AG04450 (cell line): ENCODE results near the gene CDK16. TPM values are rescaled to one million over a fixed set of nuclear protein-coding genes. Genes with fewer than 3 reads are reported as not detected.

Experiments
- CTCF ChIA-PET: fragments of 300-600, 350-600 bp; formaldehyde crosslinking; extraction: SDS; loops from one replicate; lab custom pipeline; 2022; ENCODE audit warnings: antibody characterized with exemption, inconsistent platforms; lab: Charles Lee
- POLR2A ChIA-PET: fragments of 350-600 bp; formaldehyde crosslinking; extraction: SDS; loops from one replicate; lab custom pipeline; 2021; ENCODE audit warnings: antibody characterized with exemption, inconsistent platforms; lab: Yijun Ruan, JAX
- DNase-seq: peaks from one replicate; pipeline ENCODE4 v3.0.0-alpha.2; 2011; ENCODE audit warnings: low read depth, low spot score
- H3K27ac ChIP-seq: one replicate; pipeline ENCODE4 v1.5.1; 2012; ENCODE audit warnings: low read depth, low read length, control low read depth
- H3K27me3 ChIP-seq: one replicate; pipeline ENCODE4 v1.6.0; 2012; ENCODE audit warnings: low read length; ENCODE audit not compliant: control insufficient read depth, insufficient read depth
- H3K4me3 ChIP-seq: 2 replicates; pipeline ENCODE4 v1.5.1; 2011; ENCODE audit warnings: mild to moderate bottlenecking, low read depth, low read length, control low read depth
- H3K9me3 ChIP-seq: 2 replicates; pipeline ENCODE4 v1.5.1; 2012; ENCODE audit warnings: low read length; ENCODE audit not compliant: control insufficient read depth, insufficient read depth
- polyA plus RNA-seq: library from polyadenylated mRNA; depleted of rRNA; stranded (reverse); fragments of >200 nt; gene quantifications from 2 replicates; pipeline ENCODE4 v1.2.3, GENCODE V29; 2011
- TF ChIP-seq, protein P1 (sequence below): IDR thresholded peaks from 2 replicates; pipeline ENCODE4 v1.5.1; 2011; ENCODE audit warnings: low read depth, low read length, control low read depth, inconsistent platforms

The CDK16 gene
- polyA plus RNA-seq, 1 experiment: 89.9 TPM

DNA sequence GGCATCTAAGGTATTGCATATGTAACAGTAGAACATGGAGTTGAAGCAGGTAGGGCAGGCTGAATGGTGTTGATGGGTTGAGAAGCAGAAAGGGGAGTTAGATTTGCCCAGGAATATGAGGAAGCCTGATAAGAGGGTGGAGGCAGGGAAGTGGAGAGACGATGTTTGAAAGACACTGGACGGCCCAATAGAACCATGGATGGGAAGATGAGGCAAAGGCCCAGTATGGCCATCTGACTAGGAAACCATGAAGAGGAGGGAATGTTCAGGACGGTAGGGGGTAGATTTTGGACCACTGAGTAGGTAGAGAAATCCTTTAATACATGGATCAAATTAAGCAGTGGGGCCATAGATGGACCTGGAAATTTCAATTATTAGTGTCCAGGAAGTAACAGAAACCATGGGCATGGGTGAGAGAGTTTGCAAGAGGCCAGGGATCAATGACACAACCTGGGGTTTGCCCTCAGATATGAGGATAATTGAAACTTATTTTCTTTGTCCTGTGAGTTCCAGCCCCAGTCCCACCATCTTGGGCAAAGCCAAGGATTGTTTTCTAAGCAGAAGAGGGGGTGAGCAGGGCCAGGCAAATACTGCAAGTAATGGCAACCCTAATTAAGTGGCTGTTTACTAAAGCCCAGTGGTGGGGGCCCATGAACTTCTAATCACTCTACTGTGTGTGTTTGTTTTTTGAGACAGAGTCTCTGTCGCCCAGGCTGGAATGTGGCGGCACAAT is 11.8 kb downstream of the CDK16 start:
- Histone ChIP-seq H3K27me3 (no peaks in the 10 kb centered on the region), H3K9me3 (no peaks in the 10 kb centered on the region), H3K4me3 (no peak overlapping the region), H3K27ac (no peak overlapping the region)
- TF ChIP-seq, protein P1, sequence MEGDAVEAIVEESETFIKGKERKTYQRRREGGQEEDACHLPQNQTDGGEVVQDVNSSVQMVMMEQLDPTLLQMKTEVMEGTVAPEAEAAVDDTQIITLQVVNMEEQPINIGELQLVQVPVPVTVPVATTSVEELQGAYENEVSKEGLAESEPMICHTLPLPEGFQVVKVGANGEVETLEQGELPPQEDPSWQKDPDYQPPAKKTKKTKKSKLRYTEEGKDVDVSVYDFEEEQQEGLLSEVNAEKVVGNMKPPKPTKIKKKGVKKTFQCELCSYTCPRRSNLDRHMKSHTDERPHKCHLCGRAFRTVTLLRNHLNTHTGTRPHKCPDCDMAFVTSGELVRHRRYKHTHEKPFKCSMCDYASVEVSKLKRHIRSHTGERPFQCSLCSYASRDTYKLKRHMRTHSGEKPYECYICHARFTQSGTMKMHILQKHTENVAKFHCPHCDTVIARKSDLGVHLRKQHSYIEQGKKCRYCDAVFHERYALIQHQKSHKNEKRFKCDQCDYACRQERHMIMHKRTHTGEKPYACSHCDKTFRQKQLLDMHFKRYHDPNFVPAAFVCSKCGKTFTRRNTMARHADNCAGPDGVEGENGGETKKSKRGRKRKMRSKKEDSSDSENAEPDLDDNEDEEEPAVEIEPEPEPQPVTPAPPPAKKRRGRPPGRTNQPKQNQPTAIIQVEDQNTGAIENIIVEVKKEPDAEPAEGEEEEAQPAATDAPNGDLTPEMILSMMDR: no peak
- no peak for DNase-seq
- POLR2A ChIA-PET: no interaction called here
- CTCF ChIA-PET: no interaction called here

DNA sequence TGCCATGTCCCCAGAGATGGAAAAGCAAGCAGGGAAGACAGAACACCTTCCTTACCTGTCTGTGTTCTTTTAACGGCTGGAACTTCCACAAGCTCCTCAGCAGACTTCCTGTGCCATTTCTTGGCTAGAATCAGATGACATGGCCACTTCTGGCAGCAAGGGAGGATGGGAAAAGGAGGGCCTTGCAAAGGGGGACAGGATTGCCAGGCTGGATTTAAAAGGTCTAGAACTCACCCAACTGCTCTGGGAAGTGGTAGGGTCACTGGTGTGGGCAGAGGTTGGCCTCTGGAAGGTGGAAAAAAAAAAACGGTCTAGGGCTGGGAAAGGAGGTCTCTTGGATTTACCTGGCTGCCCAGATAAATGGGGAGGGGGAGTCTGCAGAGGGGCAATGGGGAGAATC is 12.7 kb downstream of the CDK16 start:
- Histone ChIP-seq H3K9me3 (no peaks in the 10 kb centered on the region), H3K27ac (no peak overlapping the region), H3K4me3 (no peak overlapping the region), H3K27me3 (no peaks in the 10 kb centered on the region)
- POLR2A ChIA-PET: no interaction called here
- TF ChIP-seq, protein P1: no peak
- CTCF ChIA-PET: interaction anchor here (0.7 kb wide), 1 partner anchor 154 kb away, joined by 3 read pairs; no protein-coding TSS in a partner anchor
- no peak for DNase-seq

GRCh38 chrX:47232197-47232802 is 13.8 kb downstream of the CDK16 start:
- Histone ChIP-seq H3K27me3 (no peaks in the 10 kb centered on the region), H3K9me3 (no peaks in the 10 kb centered on the region), H3K27ac (peak overlapping the region; percentile 98), H3K4me3 (peak overlapping the region; percentile 76)
- ChIA-PET CTCF (interaction anchor here (1.2 kb wide), 1 partner anchor 54 kb away, joined by 3 read pairs; no protein-coding TSS in a partner anchor), POLR2A (interaction anchor here (0.7 to 1.6 kb wide), 3 partner anchors 15 to 152 kb away, joined by 3 to 14 read pairs (median 5); partner anchors contain the start of gene CDK16)
- DNase-seq: no peak
- TF ChIP-seq, protein P1: no peak

GRCh38 chrX:47232803-47233332 is 14.4 kb downstream of the CDK16 start, which contains the start of gene USP11:
TSS of gene USP11 (plus strand) at chrX:47233009. CDS start at chrX:47233044, 35 bp downstream.
- no peak for DNase-seq
- H3K27me3 ChIP-seq: no peaks in the 10 kb centered on the region
- peak within 1 kb of the TSS; percentile 98 for H3K27ac ChIP-seq
- ChIA-PET POLR2A (interaction anchor here (0.6 to 1.6 kb wide), 6 partner anchors 15 to 290 kb away, joined by 3 to 14 read pairs (median 4); partner anchors contain the start of gene CDK16), CTCF (interaction anchor here (0.6 to 1.2 kb wide), 2 partner anchors 53 to 293 kb away, joined by 3 to 7 read pairs; no protein-coding TSS in a partner anchor)
- H3K4me3 ChIP-seq: peak within 1 kb of the TSS; percentile 76
- no peaks in the 10 kb centered on the region for H3K9me3 ChIP-seq
- TF ChIP-seq, protein P1: no peak
